Measurements from ENCODE around the gene HIVEP3.

HIVEP3 gene

DNA sequence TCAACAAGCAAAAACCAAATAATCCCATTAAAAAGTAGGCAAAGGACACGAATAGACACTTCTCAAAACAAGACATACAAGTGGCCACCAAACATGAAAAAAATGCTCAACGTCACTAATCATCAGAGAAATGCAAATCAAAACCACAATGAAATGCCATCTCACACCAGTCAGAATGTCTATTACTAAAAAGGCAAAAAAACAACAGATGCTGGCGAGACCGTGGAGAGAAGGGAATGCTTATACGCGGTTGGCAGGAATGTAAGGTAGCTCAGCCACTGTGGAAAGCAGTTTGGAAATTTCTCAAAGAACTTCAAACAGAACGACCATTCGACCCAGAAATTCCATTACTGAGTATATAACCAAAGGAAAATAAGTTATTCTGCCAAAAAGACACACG is 289.2 kb downstream of the HIVEP3 start:
- DNase-seq (ENCODE audit: extremely low spot score, insufficient read length, low read depth) = no peak
- peak; percentile 60 for FAIRE-seq

DNA sequence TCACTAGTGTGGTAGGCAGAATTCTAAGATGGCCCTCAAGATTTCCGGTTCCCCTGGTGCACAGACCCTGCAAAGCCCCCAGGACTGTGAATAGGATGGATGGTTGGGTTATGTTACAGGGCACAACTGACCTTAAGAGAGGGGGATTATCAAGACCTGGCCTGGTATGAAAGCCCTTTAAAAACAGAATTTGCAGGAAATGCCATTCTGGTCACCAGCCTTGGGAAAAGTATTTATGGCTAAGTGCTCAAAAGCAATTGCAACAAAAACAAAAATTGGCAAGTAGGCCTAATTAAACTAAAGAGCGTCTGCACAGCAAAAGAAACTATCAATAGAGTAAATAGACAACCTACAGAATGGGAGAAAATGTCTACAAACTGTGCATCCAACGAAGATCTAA is 289.6 kb downstream of the HIVEP3 start:
- DNase-seq (ENCODE audit: extremely low spot score, insufficient read length, low read depth) = no peak
- no peak for FAIRE-seq

DNA sequence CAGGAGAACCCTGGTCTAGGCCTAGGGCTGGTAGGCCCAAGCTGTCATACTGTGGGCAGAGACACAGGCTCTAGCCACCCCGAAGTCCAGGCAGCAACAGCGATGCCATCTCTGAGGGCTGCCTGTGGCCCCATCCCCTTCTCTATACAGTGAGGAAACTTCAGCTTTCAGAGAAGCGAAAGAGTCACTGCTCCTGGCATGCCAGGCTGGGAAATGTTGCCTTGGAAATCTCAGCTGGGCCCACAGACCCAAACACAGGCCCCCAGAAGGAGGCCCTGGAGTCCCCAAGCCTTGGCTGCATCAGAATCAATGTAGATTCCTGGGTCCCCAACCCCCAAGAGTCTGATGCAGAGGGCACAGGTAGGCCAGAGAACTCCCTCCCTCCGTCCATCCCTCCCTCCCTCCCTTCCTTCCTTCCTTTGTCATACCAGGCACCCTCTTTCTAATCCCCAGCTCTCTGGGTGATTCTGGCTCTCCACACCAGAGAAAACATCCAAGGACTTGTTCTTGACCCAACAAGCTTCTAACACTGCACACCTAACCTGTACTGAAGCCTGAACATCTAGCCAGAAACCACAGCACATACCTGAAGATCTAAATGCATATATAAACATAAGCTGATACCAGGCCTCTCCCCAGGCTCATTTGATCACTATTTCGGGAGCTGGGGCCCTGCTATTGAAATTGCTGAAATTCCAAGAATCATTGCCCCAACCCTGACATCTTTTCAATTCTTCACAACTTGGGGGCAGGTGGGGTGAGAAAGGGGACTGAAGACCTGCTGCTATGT is 291.0 kb downstream of the HIVEP3 start:
- no peak for FAIRE-seq
- no peak for DNase-seq (ENCODE audit: extremely low spot score, insufficient read length, low read depth)

DNA sequence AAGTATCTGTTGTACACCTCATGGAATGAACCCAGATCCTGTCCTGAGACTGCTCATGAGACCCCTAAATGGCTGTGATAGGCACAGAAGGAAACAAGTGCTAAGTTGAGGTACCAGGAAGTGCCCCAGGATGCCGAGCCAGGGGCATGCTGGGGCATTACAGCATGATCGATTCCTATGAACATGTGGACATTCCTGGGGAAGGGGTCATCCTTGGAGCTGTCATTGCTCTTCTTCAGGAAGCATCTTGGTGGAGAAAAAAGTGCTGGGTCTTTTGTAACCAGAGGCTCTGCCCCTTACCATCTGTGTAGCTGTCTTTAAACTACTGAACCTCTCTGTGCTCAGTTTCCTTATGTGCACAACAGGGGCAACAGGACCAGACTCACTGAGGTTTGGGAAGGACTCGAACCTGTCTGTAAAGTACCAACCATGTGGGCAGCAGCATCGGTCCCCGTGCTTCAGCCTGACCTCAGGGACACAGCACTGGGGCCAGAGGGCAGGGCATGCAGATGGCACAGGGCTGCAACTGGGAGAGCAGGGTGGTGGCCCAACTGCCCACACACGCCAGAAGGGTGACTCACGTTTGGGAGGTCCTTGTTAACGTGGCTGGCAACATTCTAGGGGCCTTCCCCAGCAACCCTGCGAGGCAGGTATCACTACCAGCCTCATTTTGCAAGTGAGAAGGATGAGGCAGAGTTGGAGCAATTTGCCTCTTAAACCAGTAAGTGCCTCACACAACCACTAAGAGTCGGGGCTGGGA is 291.9 kb downstream of the HIVEP3 start:
- FAIRE-seq (no peak), DNase-seq (ENCODE audit: extremely low spot score, insufficient read length, low read depth) (no peak)

DNA sequence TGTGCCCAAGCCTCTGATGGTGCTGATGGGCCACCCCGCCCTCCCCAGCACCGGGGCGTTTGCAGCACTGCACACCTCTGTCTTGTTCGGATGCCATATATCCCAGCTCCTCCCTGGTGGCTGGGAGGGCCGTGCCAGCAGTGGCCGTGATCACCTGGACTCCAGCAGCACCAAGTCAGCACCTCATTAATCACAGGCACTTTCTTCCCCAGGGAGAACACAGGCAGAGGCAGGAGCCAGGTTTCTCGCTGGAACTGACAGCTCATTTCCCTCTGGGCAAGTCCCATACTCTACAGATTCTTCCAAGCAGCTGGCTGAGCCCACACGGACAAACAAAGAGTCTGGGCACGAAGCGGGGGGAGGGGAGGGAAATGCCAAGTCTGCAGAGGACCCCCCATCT is 292.6 kb downstream of the HIVEP3 start:
- FAIRE-seq (peak; percentile 9), DNase-seq (ENCODE audit: extremely low spot score, insufficient read length, low read depth) (no peak)

DNA sequence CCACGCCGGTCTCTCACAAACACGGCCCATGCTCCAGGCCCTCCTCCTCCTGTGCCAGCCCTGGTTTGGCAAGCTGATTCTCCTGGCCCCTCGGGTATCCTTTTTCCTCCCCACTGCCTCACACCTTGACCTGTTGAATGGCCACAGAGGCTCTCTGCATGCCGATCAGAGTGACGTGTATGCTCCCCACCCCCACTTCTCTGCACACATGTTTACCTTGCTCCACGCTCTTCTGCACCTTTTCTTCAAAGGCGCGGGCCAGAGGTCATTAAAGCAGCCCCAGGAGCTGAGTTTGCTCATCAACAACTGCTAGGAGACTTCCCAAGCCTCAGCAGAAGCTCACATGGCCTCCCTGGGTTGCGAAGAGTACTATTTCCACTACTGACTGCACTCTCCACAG is 295.0 kb downstream of the HIVEP3 start:
- no peak for DNase-seq (ENCODE audit: extremely low spot score, insufficient read length, low read depth)
- FAIRE-seq = peak; percentile 55

DNA sequence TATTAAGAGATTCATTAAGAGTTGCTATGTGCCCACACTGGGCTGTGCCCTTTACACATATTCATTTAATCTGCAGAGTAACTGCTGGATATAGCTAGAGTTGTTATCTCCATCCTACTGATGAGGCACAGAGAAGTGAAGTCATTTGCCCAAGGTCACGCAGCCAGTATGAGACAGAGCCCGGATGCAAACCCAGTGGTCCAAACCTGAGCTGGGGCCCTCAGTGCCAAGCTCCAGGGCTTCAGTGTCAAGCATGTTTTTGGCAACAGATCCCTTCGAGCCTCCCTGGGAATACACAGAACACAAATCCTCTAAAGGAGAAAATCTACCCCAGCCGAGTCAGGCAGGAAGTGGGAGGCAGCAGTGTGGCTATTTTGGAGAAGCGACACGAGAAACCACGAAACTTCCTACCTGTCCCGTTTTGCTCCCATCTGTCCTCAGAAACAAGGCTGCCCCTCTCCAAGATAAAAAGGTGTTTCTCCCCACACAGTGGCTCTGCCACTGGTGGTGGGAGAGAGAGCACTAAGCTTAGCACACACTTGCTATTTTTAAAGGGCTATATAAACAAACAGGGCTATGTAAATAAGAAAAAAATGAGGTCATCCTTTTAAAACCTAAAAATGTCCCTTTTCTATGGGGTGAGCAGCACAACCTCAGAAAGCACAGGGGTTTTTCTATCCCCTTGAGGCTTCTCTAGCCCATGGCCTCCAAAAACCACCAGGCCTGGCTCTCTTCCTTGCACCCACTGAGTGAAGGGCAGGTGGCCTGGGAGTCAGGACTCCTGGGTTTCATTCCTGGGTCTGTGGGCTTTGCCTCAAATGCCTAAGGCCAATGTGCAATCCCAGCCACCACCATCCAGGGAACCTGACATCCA is 295.6 kb downstream of the HIVEP3 start:
- FAIRE-seq = peak; percentile 90

DNA sequence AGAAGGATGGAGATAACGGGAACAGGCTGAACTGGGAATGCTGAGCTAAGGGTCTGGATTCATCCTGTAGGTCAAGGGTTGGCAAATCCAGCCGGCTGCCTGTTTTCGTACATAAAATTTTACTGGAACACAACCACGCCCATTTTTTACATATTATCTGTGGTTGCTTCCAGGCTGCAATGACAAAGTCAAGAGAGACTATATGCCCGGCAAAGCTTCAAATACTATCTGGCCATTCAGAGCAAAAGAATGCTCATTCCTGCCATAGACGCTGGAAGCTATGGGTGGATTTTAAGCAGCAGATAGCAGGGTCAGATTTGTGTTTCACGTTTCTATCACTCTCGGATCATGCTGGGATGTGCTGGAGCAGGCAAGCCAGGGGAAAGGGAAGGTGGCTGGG is 296.3 kb downstream of the HIVEP3 start:
- DNase-seq (ENCODE audit: extremely low spot score, insufficient read length, low read depth) = no peak
- no peak for FAIRE-seq

More for the DNA sequence above, 295.6 kb downstream of the HIVEP3 start:
- DNase-seq (ENCODE audit: extremely low spot score, insufficient read length, low read depth) = peak; percentile 44

DNA sequence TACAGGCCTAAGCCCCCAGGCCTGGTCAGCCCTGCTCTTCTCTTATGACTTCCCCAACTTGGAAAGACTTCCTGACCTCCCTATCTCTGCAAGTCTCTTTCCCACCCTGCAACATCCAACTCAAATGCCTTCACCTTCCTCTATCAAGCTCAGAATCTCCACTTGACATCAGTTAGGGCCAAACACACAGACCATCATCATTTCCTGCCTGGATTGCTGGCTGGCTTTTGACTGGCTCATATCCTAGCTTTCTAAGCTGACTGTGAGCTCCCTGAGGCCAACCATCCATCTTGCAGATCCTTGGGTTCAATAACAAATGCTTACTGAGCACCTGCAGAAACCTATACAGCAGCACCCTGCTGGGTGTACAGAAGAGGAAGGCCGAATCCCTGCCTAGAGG is 296.9 kb downstream of the HIVEP3 start:
- DNase-seq (ENCODE audit: extremely low spot score, insufficient read length, low read depth) = no peak
- FAIRE-seq = no peak

DNA sequence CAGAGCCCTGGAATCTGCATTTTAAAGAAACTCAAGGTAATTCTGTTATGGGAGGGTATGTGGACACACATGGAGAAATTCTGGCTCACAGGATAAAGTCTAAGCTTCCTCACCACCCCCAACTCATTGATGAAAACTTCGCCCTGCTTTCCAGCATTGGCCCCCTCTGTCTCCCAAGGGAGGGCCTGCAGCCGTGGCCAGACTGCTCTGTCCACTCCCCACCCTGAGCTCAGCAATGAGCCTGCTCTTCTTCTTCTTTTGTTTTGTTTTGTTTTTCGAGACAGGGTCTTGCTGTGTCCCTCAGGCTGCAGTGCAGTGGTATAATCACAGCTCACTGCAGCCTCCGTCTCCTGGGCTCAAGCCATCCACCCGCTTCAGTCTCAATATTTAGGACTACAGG is 297.5 kb downstream of the HIVEP3 start:
- FAIRE-seq = no peak
- no peak for DNase-seq (ENCODE audit: extremely low spot score, insufficient read length, low read depth)

DNA sequence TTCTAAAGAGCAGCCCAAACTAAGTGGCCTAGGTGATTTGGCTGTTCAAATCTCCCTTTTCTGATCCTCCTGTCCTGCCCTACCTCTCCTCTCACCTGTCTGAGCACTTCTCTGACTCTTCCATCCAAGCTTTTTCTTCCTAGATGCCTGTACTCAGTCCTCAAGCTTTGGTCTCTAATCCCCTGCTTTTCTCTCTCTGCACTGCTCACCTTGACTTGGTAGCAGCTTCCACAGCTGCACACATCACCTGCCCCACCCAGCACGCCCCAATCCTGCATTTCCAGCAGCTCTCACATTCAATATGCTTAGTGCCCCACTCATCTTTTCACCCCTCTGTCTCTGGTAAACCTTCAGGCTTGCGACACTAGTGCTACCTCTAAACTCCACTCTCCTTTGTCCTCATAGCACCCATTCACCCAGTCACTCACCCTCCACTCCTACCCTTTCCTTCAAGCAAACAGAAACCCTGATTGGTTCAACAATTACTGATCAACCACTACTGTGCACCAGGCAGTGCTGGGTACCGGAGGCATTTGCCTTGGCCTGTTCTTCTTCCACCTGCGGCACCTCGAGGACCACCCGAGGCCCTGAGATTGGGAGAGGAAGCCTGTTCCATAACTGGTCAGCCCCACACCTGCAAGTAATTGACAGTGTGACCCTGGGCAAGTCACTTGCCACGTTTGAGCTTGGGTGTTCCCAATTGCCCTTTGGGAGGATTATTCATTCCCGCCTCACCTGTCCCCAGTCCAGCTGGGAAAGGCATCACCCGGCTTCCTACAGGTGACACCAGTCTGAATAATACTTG is 298.2 kb downstream of the HIVEP3 start:
- no peak for FAIRE-seq

DNA sequence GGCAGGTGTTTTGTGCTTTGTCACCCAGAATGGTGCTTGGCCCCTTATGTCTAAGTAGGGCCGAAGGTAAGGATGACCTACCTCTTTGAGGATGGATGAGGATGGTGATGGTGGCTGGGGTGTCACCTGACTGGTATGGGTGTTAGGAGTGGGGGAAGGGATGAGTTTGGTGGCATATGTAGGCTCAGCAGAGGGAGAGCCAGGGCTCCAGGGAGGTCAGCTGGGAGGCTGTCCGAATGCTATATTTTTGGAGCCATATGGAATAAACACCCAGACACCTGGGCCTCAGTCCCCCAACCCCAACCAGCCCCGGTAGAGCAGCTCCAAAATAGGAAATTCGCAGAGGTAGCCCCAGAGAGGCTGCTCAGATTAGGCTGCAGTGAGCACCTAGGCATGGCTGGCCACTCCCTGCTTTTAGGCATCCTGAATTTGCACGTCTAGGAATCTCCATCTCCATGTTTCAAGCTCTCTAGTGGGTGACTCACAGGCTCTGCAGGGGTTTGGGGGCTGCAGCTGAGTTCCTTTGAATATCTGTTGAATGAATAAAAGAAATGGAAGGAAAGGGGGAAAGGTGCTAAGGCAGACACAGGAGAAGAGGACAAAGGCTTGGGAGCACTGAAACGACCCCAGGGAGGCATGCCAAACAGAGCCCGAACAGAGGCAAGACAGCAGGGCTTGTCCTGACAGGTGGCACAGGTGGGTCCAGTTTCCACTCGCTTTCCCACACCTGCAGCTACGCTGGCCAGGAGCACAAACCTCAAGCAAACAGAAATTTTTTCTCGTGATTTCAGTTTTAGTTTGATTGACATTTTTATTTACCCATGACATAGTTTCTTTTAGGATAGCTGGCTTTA is 299.0 kb downstream of the HIVEP3 start:
- DNase-seq (ENCODE audit: extremely low spot score, insufficient read length, low read depth) (no peak), FAIRE-seq (no peak)

More for the DNA sequence above, 298.2 kb downstream of the HIVEP3 start:
- DNase-seq (ENCODE audit: extremely low spot score, insufficient read length, low read depth) = no peak

DNA sequence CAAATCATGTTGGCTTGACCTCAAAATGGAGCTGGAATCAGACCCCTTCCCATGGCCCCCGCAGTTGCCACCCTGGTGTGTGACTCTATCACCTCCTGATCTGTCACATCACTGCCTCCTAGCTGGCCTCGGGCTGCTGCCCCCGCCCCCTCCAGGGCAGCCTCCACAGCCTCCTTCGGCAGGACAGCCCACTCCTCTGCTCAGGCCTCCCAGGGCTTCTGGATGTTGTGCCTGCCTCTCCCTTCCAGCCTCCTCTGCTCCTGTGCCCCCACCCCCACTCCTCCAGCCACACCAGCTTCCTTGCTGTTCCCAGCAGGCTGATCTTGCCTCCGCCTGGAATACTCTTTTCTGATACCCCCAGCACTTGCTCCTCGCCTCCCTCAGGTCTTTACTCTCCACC is 299.9 kb downstream of the HIVEP3 start:
- FAIRE-seq (no peak), DNase-seq (ENCODE audit: extremely low spot score, insufficient read length, low read depth) (no peak)

DNA sequence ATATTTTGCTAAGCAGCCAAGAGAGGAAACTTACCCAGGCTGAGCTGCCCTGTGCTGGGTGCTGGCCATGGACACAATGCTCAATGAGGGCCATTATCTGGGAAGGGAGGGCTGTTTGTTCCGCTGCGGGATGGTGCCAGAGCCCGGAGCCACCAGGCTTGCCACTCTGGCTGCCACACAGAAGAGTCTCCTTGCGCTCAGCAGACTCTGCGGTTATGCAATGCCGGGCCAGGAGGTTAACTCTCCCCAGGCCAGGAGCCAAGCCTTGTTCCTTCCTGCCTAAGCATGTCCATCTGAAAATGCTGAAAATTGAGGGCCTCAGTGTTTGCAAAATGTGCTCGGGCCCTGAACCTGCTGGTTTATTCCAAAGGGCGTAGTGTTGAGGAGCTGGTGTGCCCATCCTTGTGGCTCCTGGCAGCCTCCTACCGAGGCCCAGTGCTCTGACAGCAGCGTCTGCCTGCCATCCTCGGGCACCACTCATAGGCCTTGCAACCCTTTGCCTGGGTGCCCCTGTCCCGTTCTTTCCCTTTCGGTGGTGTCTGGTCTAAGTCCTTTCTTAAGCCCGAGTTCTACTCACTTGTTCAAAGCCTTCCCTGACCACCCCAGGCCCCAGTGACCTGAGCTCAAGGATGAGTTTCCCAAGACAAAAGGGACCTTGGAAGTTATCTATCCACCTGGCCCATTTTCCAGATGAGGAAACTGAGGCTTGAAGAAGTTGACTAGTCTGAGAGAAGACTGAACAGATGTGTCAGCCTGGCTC is 300.5 kb downstream of the HIVEP3 start:
- FAIRE-seq (no peak), DNase-seq (ENCODE audit: extremely low spot score, insufficient read length, low read depth) (no peak)

DNA sequence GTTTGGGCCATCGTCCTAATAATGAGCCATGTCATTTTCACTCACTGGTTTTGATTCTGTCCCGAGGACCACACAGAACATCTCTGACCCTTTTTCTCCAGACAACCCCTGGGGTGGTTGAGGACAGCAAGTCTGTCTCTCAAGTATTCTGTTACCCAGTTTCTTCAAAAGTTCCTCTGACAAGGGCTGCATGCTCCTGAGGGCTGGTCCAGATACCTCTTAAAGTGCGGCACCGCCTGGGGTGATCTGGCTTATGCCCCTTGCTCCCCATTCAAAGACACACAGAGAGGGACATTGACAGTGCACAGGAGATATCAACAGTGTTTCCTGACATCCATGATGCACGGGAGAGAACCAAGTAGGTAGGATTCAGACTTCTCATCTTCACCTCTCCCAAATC is 301.4 kb downstream of the HIVEP3 start:
- FAIRE-seq = no peak

DNA sequence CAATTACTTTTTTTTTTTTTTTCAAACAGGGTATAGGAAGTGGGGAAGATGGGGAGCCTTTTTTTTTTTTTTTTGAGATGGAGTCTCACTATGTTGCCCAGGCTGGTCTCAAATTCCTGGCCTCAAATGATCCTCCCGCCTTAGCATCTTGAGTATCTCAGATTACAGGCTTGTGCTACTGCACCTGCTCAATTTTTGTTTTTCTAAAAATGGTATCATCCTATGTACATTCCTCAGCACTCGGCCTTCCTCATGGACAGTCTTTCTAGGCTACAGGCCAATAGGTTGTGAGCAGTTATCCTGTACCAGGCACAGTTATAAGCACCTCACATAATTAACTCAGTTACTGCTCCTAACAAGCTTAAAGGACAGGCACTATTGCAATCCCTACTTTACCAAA is 302.2 kb downstream of the HIVEP3 start:
- no peak for FAIRE-seq
- no peak for DNase-seq (ENCODE audit: extremely low spot score, insufficient read length, low read depth)

More for the DNA sequence above, 301.4 kb downstream of the HIVEP3 start:
- DNase-seq (ENCODE audit: extremely low spot score, insufficient read length, low read depth) = no peak

DNA sequence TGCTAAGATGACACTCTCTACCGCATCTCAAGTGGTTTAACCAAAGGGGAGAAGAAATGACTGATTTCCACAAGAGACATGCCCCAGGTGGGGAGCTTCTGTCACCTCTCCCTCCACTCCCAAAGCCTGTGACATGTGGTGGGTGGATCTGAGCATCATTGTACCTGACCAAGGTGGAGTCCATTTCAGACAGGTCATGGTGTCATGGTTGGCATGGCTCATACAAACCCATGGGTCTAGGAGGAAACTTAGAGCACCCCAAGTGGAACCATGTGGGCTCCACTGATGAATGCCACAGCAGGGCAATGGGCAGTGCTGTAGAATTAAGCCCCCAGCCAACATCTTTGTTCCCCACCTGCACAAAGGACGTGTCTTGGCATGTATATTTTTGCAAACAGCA is 302.7 kb downstream of the HIVEP3 start:
- FAIRE-seq (no peak), DNase-seq (ENCODE audit: extremely low spot score, insufficient read length, low read depth) (no peak)

DNA sequence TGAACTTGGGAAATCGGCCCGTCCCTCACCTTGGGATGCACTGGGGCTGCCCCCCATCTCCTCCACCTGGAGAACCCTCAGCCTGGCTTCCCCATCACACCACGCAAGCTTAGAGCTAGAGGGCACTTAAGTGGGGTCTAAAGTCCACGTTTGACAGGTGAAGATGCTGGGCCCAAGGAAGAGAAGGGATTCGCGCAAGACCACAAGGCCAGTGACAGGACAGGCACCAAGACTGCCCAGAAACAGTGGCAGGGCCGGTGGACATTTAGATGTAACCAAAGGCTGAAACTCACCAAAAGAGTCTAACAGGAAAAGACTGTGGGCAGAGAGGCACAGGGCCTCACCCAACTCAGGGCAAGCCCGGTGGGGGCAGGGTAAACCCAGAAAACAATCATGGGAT is 303.4 kb downstream of the HIVEP3 start:
- no peak for DNase-seq (ENCODE audit: extremely low spot score, insufficient read length, low read depth)
- FAIRE-seq = no peak

All from GM18507 (cell line).